Ovary (tissue), 3 donors: Measurements from ENCODE around the gene RIGI.
A peak's percentile ranks its signal among the peaks of the same experiment; 100 is the strongest.

Source experiments
- CTCF ChIP-seq, 3 donors: fragments of 450-650 bp in 2 of 3; fragments of 200-600 bp in 1 of 3; IDR thresholded peaks; one replicate each; pipeline versions ENCODE4 v1.5.1 to v1.8.0; 2016 to 2022; ENCODE audit warnings: antibody characterized with exemption in 3 of 3, mild to moderate bottlenecking in 1 of 3
- EP300 ChIP-seq: sonication (generic); formaldehyde crosslinking; IDR thresholded peaks from one replicate; pipeline ENCODE4 v1.6.1; 2017; ENCODE audit warnings: antibody characterized with exemption
- donor health status: DM: no; HTN: no; CAD: no.

GRCh38 chr9:32526041-32526706 is at the start of gene RIGI:
- peak in 1 of 3 donors; percentile 48 for TF ChIP-seq CTCF (IDR thresholded peaks at IDR 0.05)
- TF ChIP-seq EP300: no peak
